22Rv1 (cell line): ENCODE results near the gene GPC2.

ENCODE experiments used
- CTCF ChIP-seq: fragments of 450-650 bp; IDR thresholded peaks from 2 replicates; pipeline ENCODE4 v1.5.1; 2017; ENCODE audit warnings: mild to moderate bottlenecking
- ZFX ChIP-seq: fragments of 450-650 bp; IDR thresholded peaks from 2 replicates; pipeline ENCODE4 v1.6.1; 2017; ENCODE audit warnings: antibody characterized with exemption, borderline replicate concordance

DNA sequence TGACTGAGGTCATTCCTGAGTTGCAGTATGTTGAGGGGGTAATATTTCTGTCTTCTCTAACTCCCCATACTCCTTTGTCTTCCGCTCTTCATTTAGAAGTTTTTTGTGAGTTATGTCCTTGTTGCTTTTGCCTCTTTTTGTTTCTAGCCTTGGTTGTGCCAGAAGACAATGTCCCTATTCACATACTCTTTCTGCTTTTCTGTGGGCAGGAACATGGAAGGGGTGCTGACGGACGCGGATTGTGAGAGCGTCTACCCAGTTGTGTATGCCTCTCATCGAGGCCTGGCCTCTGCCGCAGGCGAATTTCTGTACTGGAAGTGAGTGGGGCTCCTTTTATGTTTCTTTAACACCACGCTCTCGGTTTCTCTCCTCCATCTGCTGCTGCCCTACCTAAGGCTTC is 21.1 kb upstream of the GPC2 start:
- TF ChIP-seq CTCF (no peak), ZFX (no peak)
